Gastroesophageal sphincter (tissue), 4 donors: ENCODE data around the gene HYAL1. TPM values are rescaled to one million over a fixed set of nuclear protein-coding genes. Genes with fewer than 3 reads are reported as not detected.
"Not testable (repeated sequence)": the region's sequence is repeated elsewhere in the genome, so short reads cannot be mapped to it uniquely, and the experiment has no call there.

Source experiments
- ATAC-seq: fragments of 150-250 bp; one replicate; pipeline ENCODE4 v1.9.1; 2016; ENCODE audit warnings: mild to moderate bottlenecking, moderate library complexity
- H3K27ac ChIP-seq, 4 donors: fragments of 200-600 bp; sonication (generic) in 3 of 4; 1 replicate in 3 of 4; 2 replicates in 1 of 4; pipeline ENCODE4 v1.5.1; 2016 to 2019
- H3K27me3 ChIP-seq: fragments of 200-600 bp; sonication (generic); one replicate; pipeline ENCODE4 v1.5.1; 2019
- H3K36me3 ChIP-seq, 2 donors: fragments of 200-600 bp; sonication (generic); one replicate each; pipeline ENCODE4 v1.5.1; 2019; ENCODE audit warnings: control low read depth in 1 of 2
- H3K4me1 ChIP-seq, 3 donors: fragments of 200-600 bp; sonication (generic); 1 replicate in 2 of 3; 2 replicates in 1 of 3; pipeline ENCODE4 v1.5.1; 2016 to 2019; ENCODE audit warnings: control low read depth in 2 of 3
- H3K4me3 ChIP-seq, 2 donors: fragments of 200-600 bp; sonication (generic); one replicate each; pipeline ENCODE4 v1.5.1; 2019; ENCODE audit warnings: mild to moderate bottlenecking in 1 of 2, moderate library complexity in 1 of 2
- H3K9me3 ChIP-seq, 3 donors: fragments of 200-600 bp; sonication (generic); one replicate each; pipeline ENCODE4 v1.5.1; 2017 to 2019; ENCODE audit warnings: control low read depth in 2 of 3
- EP300 ChIP-seq: sonication (generic); formaldehyde crosslinking; IDR thresholded peaks from one replicate; pipeline ENCODE4 v1.6.1; 2017; ENCODE audit warnings: antibody characterized with exemption, mild to moderate bottlenecking
- POLR2A ChIP-seq, 2 donors: fragments of 450-650 bp; IDR thresholded peaks; one replicate each; pipeline ENCODE4 v1.6.1; 2017; ENCODE audit warnings: antibody characterized with exemption in 2 of 2, mild to moderate bottlenecking in 2 of 2, moderate library complexity in 1 of 2
- POLR2AphosphoS5 ChIP-seq: sonication (generic); formaldehyde crosslinking; IDR thresholded peaks from one replicate; pipeline ENCODE4 v1.6.1; 2017; ENCODE audit warnings: antibody characterized with exemption
- WGBS, 2 donors: methylation state at CpG; one replicate each; pipeline ENCODE4 v1.1.5; 2018; ENCODE audit warnings: low coverage in 1 of 2; 5-methylcytosine and 5-hydroxymethylcytosine counted together
- total RNA-seq, 4 donors: library from RNA; depleted of rRNA; stranded (reverse); fragments of >200 nt; gene quantifications; one replicate each; pipeline ENCODE4 v1.1.0, GENCODE V29; 2016
- TF ChIP-seq, protein P1 (sequence below), 4 experiments: fragments of 200-600 bp in 2 of 4; fragments of 450-650 bp in 2 of 4; sonication (generic) in 1 of 4; IDR thresholded peaks; one replicate each; pipeline ENCODE4 v1.5.1; 2017 to 2019; ENCODE audit warnings: antibody characterized with exemption in 4 of 4, mild to moderate bottlenecking in 2 of 4, moderate library complexity in 2 of 4

The HYAL1 gene
- total RNA-seq, 4 donors from 2014 or later, result 4.8 to 12.3 (median 7.9) TPM

DNA sequence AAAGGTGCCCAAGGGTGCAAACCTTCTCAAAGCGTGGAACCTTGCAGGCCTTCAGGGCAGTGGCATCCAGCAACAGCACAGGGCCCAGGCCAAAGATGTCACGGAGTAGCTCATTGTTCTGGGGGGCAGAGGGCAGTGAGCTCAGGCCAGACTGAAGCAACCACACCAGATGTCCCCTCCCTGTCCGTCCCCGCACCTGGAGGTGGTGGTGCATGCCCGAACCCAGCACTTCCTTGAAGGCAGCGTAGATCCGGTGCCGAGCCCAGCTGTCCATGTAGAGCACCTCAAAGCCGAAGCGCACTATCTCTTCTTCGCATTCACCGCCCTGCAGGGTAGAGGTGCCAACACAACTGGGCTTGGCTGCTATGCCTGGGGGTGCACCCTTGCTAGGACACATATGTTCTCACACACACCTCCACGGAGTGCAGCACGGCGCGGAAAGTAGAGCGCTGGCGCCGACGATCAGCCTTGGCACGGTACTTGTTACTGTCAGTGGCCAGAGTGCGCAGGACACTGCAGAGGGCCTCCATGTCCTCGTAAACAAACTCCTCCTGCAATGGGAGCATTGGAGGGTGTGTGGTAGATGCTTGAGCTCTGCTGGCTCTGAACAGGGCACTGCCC lies 14.9 kb downstream of the HYAL1 start:
- H3K4me1 ChIP-seq, result peaks cover 0 to 28% (median 14%) of the 10 kb centered on the region in 3 donors
- H3K4me3 ChIP-seq, result no peak overlapping the region
- peaks cover 0 to 46% of the 10 kb centered on the region in 2 donors for H3K36me3 ChIP-seq
- H3K27me3 ChIP-seq, result no peaks in the 10 kb centered on the region
- TF ChIP-seq POLR2A (IDR thresholded peaks at IDR 0.05), result no peak
- no peak for TF ChIP-seq POLR2AphosphoS5
- ATAC-seq, result no peak
- no peaks in the 10 kb centered on the region for H3K9me3 ChIP-seq
- H3K27ac ChIP-seq, result no peak overlapping the region
- WGBS, 2 donors, result 90 to 97% methylated on average over 2 to 7 of the region's 23 CpGs

DNA sequence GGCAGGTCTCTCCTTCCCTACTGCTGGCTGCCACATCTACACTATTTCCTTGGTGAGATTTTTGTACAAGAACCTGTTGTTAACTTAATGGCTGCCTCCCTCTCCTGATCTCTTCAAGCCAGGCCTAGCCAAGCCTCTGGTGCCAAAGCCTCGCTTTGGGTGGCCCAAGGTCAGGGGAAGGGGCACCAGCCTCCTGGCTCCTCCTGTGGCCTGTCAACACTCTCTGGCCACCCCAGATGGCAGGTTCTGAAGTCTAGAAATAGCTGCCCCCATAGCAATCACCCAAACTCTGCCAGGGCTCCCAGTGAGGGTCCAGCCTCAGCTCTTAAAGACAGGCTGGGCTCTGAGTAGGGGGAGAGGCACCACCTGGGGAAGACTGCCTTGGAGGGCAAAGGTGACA lies 16.1 kb downstream of the HYAL1 start:
- no peak for ATAC-seq

GRCh38 chr3:50286322-50287227 lies 16.8 kb downstream of the HYAL1 start:
- H3K27me3 ChIP-seq, result no peaks in the 10 kb centered on the region
- WGBS, 2 donors, result 73% methylated on average over 6 of the region's 28 CpGs; no CpG with 5 or more reads in 1 of the 2 donors
- TF ChIP-seq POLR2AphosphoS5 (no peak), POLR2A (IDR thresholded peaks at IDR 0.05) (no peak), EP300 (no peak)
- TF ChIP-seq, protein P1, sequence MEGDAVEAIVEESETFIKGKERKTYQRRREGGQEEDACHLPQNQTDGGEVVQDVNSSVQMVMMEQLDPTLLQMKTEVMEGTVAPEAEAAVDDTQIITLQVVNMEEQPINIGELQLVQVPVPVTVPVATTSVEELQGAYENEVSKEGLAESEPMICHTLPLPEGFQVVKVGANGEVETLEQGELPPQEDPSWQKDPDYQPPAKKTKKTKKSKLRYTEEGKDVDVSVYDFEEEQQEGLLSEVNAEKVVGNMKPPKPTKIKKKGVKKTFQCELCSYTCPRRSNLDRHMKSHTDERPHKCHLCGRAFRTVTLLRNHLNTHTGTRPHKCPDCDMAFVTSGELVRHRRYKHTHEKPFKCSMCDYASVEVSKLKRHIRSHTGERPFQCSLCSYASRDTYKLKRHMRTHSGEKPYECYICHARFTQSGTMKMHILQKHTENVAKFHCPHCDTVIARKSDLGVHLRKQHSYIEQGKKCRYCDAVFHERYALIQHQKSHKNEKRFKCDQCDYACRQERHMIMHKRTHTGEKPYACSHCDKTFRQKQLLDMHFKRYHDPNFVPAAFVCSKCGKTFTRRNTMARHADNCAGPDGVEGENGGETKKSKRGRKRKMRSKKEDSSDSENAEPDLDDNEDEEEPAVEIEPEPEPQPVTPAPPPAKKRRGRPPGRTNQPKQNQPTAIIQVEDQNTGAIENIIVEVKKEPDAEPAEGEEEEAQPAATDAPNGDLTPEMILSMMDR (IDR thresholded peaks at IDR 0.05), result no peak
- H3K36me3 ChIP-seq, result peaks cover 0 to 46% of the 10 kb centered on the region in 2 donors
- H3K27ac ChIP-seq, result no peak overlapping the region
- no peaks in the 10 kb centered on the region for H3K9me3 ChIP-seq
- H3K4me3 ChIP-seq, result no peak overlapping the region
- no peak for ATAC-seq
- peaks cover 0 to 16% (median 6%) of the 10 kb centered on the region in 3 donors for H3K4me1 ChIP-seq

More for the DNA sequence above, 16.1 kb downstream of the HYAL1 start:
- Histone ChIP-seq H3K27me3 (no peaks in the 10 kb centered on the region), H3K9me3 (no peaks in the 10 kb centered on the region), H3K4me3 (no peak overlapping the region), H3K4me1 (peaks cover 0 to 18% (median 6%) of the 10 kb centered on the region in 3 donors), H3K36me3 (peaks cover 0 to 46% of the 10 kb centered on the region in 2 donors), H3K27ac (no peak overlapping the region)
- WGBS, 2 donors, result 80% methylated on average over 1 of the region's 1 CpG; no CpG with 5 or more reads in 1 of the 2 donors
- no peak for TF ChIP-seq POLR2AphosphoS5
- TF ChIP-seq, protein P1 (IDR thresholded peaks at IDR 0.05), result no peak
- TF ChIP-seq EP300, result no peak
- no peak for TF ChIP-seq POLR2A (IDR thresholded peaks at IDR 0.05)

- ATAC-seq, H3K4me1 ChIP-seq, H3K27me3 ChIP-seq, H3K4me3 ChIP-seq, H3K9me3 ChIP-seq, H3K27ac ChIP-seq: not testable (repeated sequence)
- peaks cover 0 to 31% of the 10 kb centered on the region in 2 donors for H3K36me3 ChIP-seq
- WGBS, 2 donors, result 51 to 75% methylated on average over 2 to 6 of the region's 6 CpGs
Observed at GRCh38 chr3:50284121-50284520, 19.3 kb downstream of the HYAL1 start.

DNA sequence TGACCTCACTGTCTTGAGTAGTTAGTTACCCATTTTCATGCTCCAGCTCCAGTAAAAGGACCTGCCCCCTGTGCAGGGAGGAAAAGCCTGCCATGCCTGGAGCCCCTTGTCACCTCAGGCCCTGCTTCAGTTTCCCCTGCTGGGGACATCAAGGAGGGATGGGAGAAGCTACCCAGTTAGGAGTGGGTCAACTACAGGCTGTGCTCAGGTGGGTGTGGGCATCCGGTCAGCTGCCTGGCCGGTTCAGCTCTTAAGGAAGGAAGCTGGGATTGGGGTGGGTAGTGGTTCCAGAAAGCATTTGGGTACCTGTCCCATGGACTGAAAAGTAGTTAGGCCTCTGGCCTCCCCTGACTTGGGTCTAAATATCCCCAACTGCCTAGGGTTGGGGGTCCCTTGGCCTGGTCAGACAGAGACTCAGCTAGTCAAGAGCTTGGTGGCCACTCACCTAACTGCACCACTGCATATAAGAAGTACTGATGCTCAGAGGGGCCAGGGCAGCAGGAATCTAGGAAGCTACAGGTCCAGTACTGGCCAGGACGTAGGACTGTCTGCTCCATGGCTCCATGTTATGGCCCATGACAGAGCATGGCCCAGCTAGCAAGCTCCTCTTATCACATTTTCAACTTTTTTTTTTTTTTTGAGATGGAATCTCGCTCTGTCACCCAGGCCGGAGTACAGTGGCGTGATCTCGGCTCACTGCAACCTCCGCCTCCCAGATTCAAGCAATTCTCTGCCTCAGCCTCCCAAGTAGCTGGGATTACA lies 23.9 kb downstream of the HYAL1 start:
- Histone ChIP-seq H3K36me3 (peaks cover 0 to 27% of the 10 kb centered on the region in 2 donors), H3K4me1 (peaks cover 0 to 30% (median 5%) of the 10 kb centered on the region in 3 donors), H3K4me3 (no peak overlapping the region), H3K27ac (peak overlapping the region in 1 of 4 donors; percentile 38), H3K9me3 (no peaks in the 10 kb centered on the region), H3K27me3 (peaks cover 27% of the 10 kb centered on the region)
- WGBS, 2 donors, result 97% methylated on average over 5 of the region's 8 CpGs; no CpG with 5 or more reads in 1 of the 2 donors
- no peak for ATAC-seq
- no peak for TF ChIP-seq POLR2A (IDR thresholded peaks at IDR 0.05)
- no peak for TF ChIP-seq EP300
- TF ChIP-seq, protein P1 (IDR thresholded peaks at IDR 0.05), result no peak
- TF ChIP-seq POLR2AphosphoS5, result no peak
